Neural crest cell (in vitro differentiated cells): ENCODE results near the gene COMP. TPM values are rescaled to one million over a fixed set of nuclear protein-coding genes. Genes with fewer than 3 reads are reported as not detected.

Experiments used
- DNase-seq: peaks from one replicate; pipeline ENCODE4 v3.0.0; 2021; ENCODE audit warnings: low read depth, mixed read lengths, low spot score
- H3K27ac Mint-ChIP-seq: one replicate; pipeline ENCODE4 v1.8.0; 2021; ENCODE audit warnings: mild to moderate bottlenecking, mixed read lengths; ENCODE audit not compliant: unreplicated experiment
- H3K27me3 Mint-ChIP-seq: 2 replicates; pipeline ENCODE4 v1.8.0; 2021; ENCODE audit warnings: low read depth, mild to moderate bottlenecking, mixed read lengths
- H3K36me3 Mint-ChIP-seq: 2 replicates; pipeline ENCODE4 v1.8.0; 2021; ENCODE audit warnings: low read depth, mild to moderate bottlenecking, mixed read lengths
- H3K4me1 Mint-ChIP-seq: 2 replicates; pipeline ENCODE4 v1.8.0; 2021; ENCODE audit warnings: mixed read lengths
- H3K4me3 Mint-ChIP-seq: one replicate; pipeline ENCODE4 v1.8.0; 2021; ENCODE audit warnings: mild to moderate bottlenecking, mixed read lengths
- H3K9me3 Mint-ChIP-seq: 2 replicates; pipeline ENCODE4 v1.8.0; 2021; ENCODE audit warnings: mixed read lengths
- total RNA-seq: library from RNA; stranded (reverse); gene quantifications from 2 replicates; pipeline ENCODE4 v1.2.1, GENCODE V29; 2021
- TF ChIP-seq, protein P1 (sequence below): fragments of 200-600 bp; sonication (generic); conservative IDR thresholded peaks from 2 replicates; pipeline ENCODE4 v1.5.0; 2021; ENCODE audit warnings: antibody characterized with exemption, mild to moderate bottlenecking

COMP gene
- total RNA-seq, 1 donor from 2014 or later, result not detected

DNA sequence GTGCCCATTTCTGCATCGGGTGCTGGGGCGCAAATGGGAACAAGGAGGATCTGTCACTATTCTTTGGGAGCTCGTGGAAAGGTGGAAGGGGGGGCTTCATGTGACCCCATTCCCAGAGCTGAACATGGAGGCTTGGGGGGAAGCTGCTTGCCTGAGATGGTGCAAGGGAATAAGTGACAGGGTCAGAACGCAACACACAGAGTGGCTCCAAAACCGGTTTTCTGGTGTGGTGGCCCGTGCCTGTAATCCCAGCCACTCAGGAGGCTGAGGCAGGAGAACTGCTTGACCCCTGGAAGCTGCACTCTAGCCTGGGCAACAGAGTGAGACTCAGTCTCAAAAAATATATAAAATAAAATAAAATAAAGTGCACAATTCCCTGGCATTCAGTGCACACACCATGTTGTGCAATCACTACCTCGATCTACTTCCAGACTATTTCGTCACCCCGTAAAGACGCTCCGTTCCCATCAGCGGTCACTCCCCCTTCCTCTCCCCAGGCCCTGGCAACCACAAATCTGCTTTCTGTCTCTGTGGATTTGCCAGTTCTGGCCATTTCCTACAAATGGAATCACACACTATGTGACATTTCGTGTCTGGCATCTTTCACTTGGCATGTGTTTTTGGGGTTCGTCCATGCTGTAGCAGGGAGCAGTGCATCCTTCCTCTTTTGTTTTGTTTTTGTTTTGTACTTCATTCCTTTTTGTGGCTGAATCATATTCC is 18.2 kb upstream of the COMP start:
- no peak for DNase-seq
- Mint-ChIP-seq H3K36me3 (no peaks in the 10 kb centered on the region), H3K4me1 (no peaks in the 10 kb centered on the region), H3K27me3 (peaks cover 20% of the 10 kb centered on the region), H3K9me3 (no peaks in the 10 kb centered on the region), H3K27ac (no peak overlapping the region), H3K4me3 (no peak overlapping the region)
- TF ChIP-seq, protein P1, sequence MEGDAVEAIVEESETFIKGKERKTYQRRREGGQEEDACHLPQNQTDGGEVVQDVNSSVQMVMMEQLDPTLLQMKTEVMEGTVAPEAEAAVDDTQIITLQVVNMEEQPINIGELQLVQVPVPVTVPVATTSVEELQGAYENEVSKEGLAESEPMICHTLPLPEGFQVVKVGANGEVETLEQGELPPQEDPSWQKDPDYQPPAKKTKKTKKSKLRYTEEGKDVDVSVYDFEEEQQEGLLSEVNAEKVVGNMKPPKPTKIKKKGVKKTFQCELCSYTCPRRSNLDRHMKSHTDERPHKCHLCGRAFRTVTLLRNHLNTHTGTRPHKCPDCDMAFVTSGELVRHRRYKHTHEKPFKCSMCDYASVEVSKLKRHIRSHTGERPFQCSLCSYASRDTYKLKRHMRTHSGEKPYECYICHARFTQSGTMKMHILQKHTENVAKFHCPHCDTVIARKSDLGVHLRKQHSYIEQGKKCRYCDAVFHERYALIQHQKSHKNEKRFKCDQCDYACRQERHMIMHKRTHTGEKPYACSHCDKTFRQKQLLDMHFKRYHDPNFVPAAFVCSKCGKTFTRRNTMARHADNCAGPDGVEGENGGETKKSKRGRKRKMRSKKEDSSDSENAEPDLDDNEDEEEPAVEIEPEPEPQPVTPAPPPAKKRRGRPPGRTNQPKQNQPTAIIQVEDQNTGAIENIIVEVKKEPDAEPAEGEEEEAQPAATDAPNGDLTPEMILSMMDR, result no peak

DNA sequence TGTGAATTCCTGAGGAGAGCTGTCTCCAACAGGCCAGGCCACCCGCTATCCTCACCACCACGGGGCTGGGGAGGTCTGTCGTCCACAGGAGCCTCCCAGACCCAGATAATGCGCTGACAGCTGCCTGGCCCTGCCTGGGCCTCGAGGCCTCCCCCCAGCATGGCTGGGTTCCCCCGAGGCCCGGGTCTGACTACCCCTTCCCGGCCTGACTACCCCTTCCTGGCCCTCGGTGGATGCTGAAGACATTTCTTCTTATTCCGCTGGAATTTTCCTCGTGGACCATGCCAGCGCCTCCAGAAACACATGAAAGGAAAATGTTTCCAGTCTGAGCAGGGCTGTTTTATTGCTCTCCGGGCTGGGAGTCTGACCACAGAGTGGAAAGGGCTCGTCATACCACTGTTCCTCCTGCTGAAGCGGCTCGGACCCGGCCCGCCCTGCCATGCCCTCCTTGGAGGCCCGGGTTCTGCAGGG is 16.8 kb upstream of the COMP start:
- Mint-ChIP-seq H3K27me3 (peaks cover 21% of the 10 kb centered on the region), H3K9me3 (no peaks in the 10 kb centered on the region), H3K36me3 (no peaks in the 10 kb centered on the region), H3K27ac (no peak overlapping the region), H3K4me3 (no peak overlapping the region), H3K4me1 (no peaks in the 10 kb centered on the region)
- no peak for DNase-seq
- TF ChIP-seq, protein P1, result no peak

DNA sequence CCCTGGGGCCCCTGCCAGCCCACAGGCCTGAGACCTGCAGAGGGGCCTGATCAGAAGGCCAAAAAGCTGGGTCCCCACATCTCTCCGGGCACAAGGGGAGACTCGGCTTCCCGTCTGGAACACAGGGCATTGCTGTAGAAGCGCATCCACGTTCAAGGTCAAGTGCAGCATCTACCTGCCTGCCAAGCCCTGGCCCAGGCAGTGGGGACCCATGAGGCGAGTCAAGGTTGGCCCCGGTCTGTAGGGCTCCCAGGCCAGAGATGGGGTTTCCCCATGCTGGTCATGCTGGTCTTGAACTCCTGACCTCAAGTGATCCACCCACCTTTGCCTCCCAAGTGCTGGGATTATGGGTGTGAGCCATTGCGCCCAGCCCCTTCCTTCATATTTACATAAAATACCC is 13.5 kb upstream of the COMP start:
- no peak for DNase-seq
- H3K27ac Mint-ChIP-seq, result no peak overlapping the region
- no peaks in the 10 kb centered on the region for H3K4me1 Mint-ChIP-seq
- H3K27me3 Mint-ChIP-seq, result peaks cover 14% of the 10 kb centered on the region
- no peaks in the 10 kb centered on the region for H3K9me3 Mint-ChIP-seq
- TF ChIP-seq, protein P1, result no peak
- no peak overlapping the region for H3K4me3 Mint-ChIP-seq
- H3K36me3 Mint-ChIP-seq, result no peaks in the 10 kb centered on the region

DNA sequence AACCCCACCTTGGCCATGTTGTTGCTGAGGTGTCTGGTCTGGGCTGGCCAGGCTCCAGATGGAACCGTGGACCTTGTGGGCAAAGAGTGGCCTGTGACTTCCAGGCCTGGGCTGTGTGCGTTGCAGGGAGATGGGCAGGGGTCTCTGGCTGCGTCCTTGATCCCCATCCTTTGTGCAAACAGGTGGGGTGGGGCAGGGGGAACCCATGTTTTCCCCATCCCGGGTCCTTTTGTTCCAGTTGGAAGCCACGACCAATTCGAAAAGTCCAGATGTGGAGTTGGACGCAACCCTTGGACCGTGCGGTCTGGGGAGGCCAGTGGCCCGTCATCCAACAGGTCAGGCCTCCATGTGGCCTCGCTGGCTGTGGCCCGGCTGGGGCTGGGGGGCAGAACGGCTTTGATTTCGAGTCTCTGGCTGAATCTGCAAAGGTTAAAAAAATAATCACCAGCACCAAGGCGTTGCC is 13.1 kb upstream of the COMP start:
- no peaks in the 10 kb centered on the region for H3K4me1 Mint-ChIP-seq
- no peak overlapping the region for H3K4me3 Mint-ChIP-seq
- no peak overlapping the region for H3K27ac Mint-ChIP-seq
- H3K27me3 Mint-ChIP-seq, result peaks cover 11% of the 10 kb centered on the region
- no peak for DNase-seq
- TF ChIP-seq, protein P1, result no peak
- no peaks in the 10 kb centered on the region for H3K36me3 Mint-ChIP-seq
- no peaks in the 10 kb centered on the region for H3K9me3 Mint-ChIP-seq

DNA sequence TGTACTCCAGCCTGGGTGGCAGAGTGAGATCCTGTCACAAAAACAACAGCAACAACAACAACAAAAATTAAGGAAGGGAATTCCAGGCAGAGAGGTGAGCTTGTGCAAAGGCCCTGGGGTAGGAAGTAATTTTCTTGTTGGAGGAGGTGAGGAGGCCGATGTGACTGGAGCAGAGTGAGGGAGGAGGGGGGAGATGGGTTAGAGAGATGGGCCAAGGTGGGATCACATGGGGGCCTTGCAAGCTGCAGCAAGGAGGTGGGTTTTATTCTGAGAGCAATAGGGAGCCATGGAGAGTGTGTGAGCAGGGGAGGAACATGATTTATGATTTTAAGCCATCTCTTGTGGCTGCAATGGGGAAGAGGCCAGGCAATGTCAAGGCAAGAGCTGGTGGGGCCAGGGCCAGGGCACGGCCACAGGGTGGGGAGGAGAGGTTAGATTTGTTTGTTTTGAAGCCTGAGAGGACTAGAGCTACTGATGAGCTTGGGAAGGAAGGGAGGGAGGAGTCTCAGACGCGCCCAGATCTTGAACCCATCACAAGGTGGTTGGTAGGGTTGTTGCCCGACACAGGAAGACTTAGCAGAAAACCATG is 12.5 kb upstream of the COMP start:
- H3K27me3 Mint-ChIP-seq, result peaks cover 6% of the 10 kb centered on the region
- H3K27ac Mint-ChIP-seq, result no peak overlapping the region
- TF ChIP-seq, protein P1, result no peak
- DNase-seq, result no peak
- no peaks in the 10 kb centered on the region for H3K4me1 Mint-ChIP-seq
- no peaks in the 10 kb centered on the region for H3K36me3 Mint-ChIP-seq
- H3K4me3 Mint-ChIP-seq, result no peak overlapping the region
- H3K9me3 Mint-ChIP-seq, result no peaks in the 10 kb centered on the region
